ENCODE data around the gene LACTB.

LACTB gene

GRCh38 chr15:63146684-63147083 lies 25.0 kb downstream of the LACTB start:
- Mint-ChIP-seq H3K4me1 (no peaks in the 10 kb centered on the region), H3K4me3 (no peak overlapping the region), H3K36me3 (ENCODE audit: insufficient read depth) (peaks cover 11% of the 10 kb centered on the region), H3K27me3 (no peaks in the 10 kb centered on the region), H3K9me3 (no peaks in the 10 kb centered on the region), H3K27ac (ENCODE audit: low read depth) (no peak overlapping the region)
- ATAC-seq (replicated peaks; ENCODE audit: extremely low read depth, poor library complexity, severe bottlenecking): no peak
- no peak for DNase-seq (ENCODE audit: low spot score in 2 of 2)

- H3K9me3 Mint-ChIP-seq: no peaks in the 10 kb centered on the region
- peaks cover 21% of the 10 kb centered on the region for H3K36me3 Mint-ChIP-seq (ENCODE audit: insufficient read depth)
- no peaks in the 10 kb centered on the region for H3K27me3 Mint-ChIP-seq
- peaks cover 7% of the 10 kb centered on the region for H3K4me1 Mint-ChIP-seq
- DNase-seq (ENCODE audit: low spot score in 2 of 2) (no peak), ATAC-seq (replicated peaks; ENCODE audit: extremely low read depth, poor library complexity, severe bottlenecking) (no peak)
- H3K27ac Mint-ChIP-seq (ENCODE audit: low read depth): no peak overlapping the region
- H3K4me3 Mint-ChIP-seq: no peak overlapping the region
Observed at GRCh38 chr15:63151665-63152064, 30.0 kb downstream of the LACTB start.

- H3K27ac Mint-ChIP-seq (ENCODE audit: low read depth): no peak overlapping the region
- H3K27me3 Mint-ChIP-seq: no peaks in the 10 kb centered on the region
- H3K9me3 Mint-ChIP-seq: no peaks in the 10 kb centered on the region
- peaks cover 7% of the 10 kb centered on the region for H3K4me1 Mint-ChIP-seq
- H3K36me3 Mint-ChIP-seq (ENCODE audit: insufficient read depth): peaks cover 25% of the 10 kb centered on the region
- peak overlapping the region; percentile 98 for H3K4me3 Mint-ChIP-seq
- no peak for DNase-seq (ENCODE audit: low spot score in 2 of 2)
- ATAC-seq (replicated peaks; ENCODE audit: extremely low read depth, poor library complexity, severe bottlenecking): no peak
Observed at GRCh38 chr15:63155486-63155885, 33.8 kb downstream of the LACTB start.

GRCh38 chr15:63156086-63156710 lies 34.5 kb downstream of the LACTB start:
- Mint-ChIP-seq H3K27me3 (no peaks in the 10 kb centered on the region), H3K4me1 (peaks cover 7% of the 10 kb centered on the region), H3K27ac (ENCODE audit: low read depth) (peak overlapping the region; percentile 92), H3K9me3 (no peaks in the 10 kb centered on the region), H3K4me3 (peak overlapping the region; percentile 98), H3K36me3 (ENCODE audit: insufficient read depth) (peaks cover 25% of the 10 kb centered on the region)
- no peak for ATAC-seq (replicated peaks; ENCODE audit: extremely low read depth, poor library complexity, severe bottlenecking)
- no peak for DNase-seq (ENCODE audit: low spot score in 2 of 2)

GRCh38 chr15:63156755-63157117 lies 35.1 kb downstream of the LACTB start:
- Mint-ChIP-seq H3K9me3 (no peaks in the 10 kb centered on the region), H3K4me1 (peaks cover 7% of the 10 kb centered on the region), H3K27me3 (no peaks in the 10 kb centered on the region), H3K4me3 (peak overlapping the region; percentile 98), H3K36me3 (ENCODE audit: insufficient read depth) (peaks cover 22% of the 10 kb centered on the region), H3K27ac (ENCODE audit: low read depth) (peak overlapping the region; percentile 92)
- DNase-seq (ENCODE audit: low spot score in 2 of 2) (no peak), ATAC-seq (replicated peaks; ENCODE audit: extremely low read depth, poor library complexity, severe bottlenecking) (no peak)

GRCh38 chr15:63157118-63157843 lies 35.6 kb downstream of the LACTB start, which contains the start of gene RPS27L:
RPS27L (minus strand) TSS chr15:63157477; CDS start chr15:63157405, 72 bp downstream.
- Mint-ChIP-seq H3K4me3 (peak within 1 kb of the TSS; percentile 98), H3K27me3 (no peaks in the 10 kb centered on the region), H3K27ac (ENCODE audit: low read depth) (peak within 1 kb of the TSS; percentile 92), H3K36me3 (ENCODE audit: insufficient read depth) (peaks cover 22% of the 10 kb centered on the region), H3K9me3 (no peaks in the 10 kb centered on the region), H3K4me1 (peaks cover 7% of the 10 kb centered on the region)
- DNase-seq (ENCODE audit: low spot score in 2 of 2): peak; percentile 73 to 78
- peak; percentile 98 for ATAC-seq (replicated peaks; ENCODE audit: extremely low read depth, poor library complexity, severe bottlenecking)

GRCh38 chr15:63157891-63158431 lies 36.3 kb downstream of the LACTB start:
- Mint-ChIP-seq H3K9me3 (no peaks in the 10 kb centered on the region), H3K27ac (ENCODE audit: low read depth) (peak overlapping the region; percentile 92), H3K4me3 (peak overlapping the region; percentile 98), H3K27me3 (no peaks in the 10 kb centered on the region), H3K4me1 (peaks cover 7% of the 10 kb centered on the region), H3K36me3 (ENCODE audit: insufficient read depth) (peaks cover 16% of the 10 kb centered on the region)
- DNase-seq (ENCODE audit: low spot score in 2 of 2): no peak
- peak; percentile 25 for ATAC-seq (replicated peaks; ENCODE audit: extremely low read depth, poor library complexity, severe bottlenecking)

GRCh38 chr15:63160638-63161037 lies 39.0 kb downstream of the LACTB start:
- peaks cover 15% of the 10 kb centered on the region for H3K36me3 Mint-ChIP-seq (ENCODE audit: insufficient read depth)
- H3K27ac Mint-ChIP-seq (ENCODE audit: low read depth): no peak overlapping the region
- H3K27me3 Mint-ChIP-seq: no peaks in the 10 kb centered on the region
- H3K9me3 Mint-ChIP-seq: no peaks in the 10 kb centered on the region
- no peak overlapping the region for H3K4me3 Mint-ChIP-seq
- H3K4me1 Mint-ChIP-seq: peaks cover 7% of the 10 kb centered on the region
- DNase-seq (ENCODE audit: low spot score in 2 of 2) (no peak), ATAC-seq (replicated peaks; ENCODE audit: extremely low read depth, poor library complexity, severe bottlenecking) (no peak)

- H3K27ac Mint-ChIP-seq (ENCODE audit: low read depth): no peak overlapping the region
- H3K27me3 Mint-ChIP-seq: no peaks in the 10 kb centered on the region
- no peak for ATAC-seq (replicated peaks; ENCODE audit: extremely low read depth, poor library complexity, severe bottlenecking)
- H3K36me3 Mint-ChIP-seq (ENCODE audit: insufficient read depth): peaks cover 5% of the 10 kb centered on the region
- no peak for DNase-seq (ENCODE audit: low spot score in 2 of 2)
- no peaks in the 10 kb centered on the region for H3K9me3 Mint-ChIP-seq
- no peak overlapping the region for H3K4me3 Mint-ChIP-seq
- H3K4me1 Mint-ChIP-seq: peaks cover 5% of the 10 kb centered on the region
Observed at GRCh38 chr15:63163217-63163616, 41.6 kb downstream of the LACTB start.

- Mint-ChIP-seq H3K36me3 (ENCODE audit: insufficient read depth) (peaks cover 3% of the 10 kb centered on the region), H3K9me3 (no peaks in the 10 kb centered on the region), H3K4me1 (peaks cover 5% of the 10 kb centered on the region), H3K4me3 (no peak overlapping the region), H3K27me3 (no peaks in the 10 kb centered on the region), H3K27ac (ENCODE audit: low read depth) (no peak overlapping the region)
- ATAC-seq (replicated peaks; ENCODE audit: extremely low read depth, poor library complexity, severe bottlenecking) (no peak), DNase-seq (ENCODE audit: low spot score in 2 of 2) (no peak)
Observed at GRCh38 chr15:63165166-63165859, 43.7 kb downstream of the LACTB start.

GRCh38 chr15:63166219-63166618 lies 44.6 kb downstream of the LACTB start:
- Mint-ChIP-seq H3K27me3 (no peaks in the 10 kb centered on the region), H3K36me3 (ENCODE audit: insufficient read depth) (peaks cover 3% of the 10 kb centered on the region), H3K27ac (ENCODE audit: low read depth) (no peak overlapping the region), H3K4me3 (no peak overlapping the region), H3K9me3 (no peaks in the 10 kb centered on the region), H3K4me1 (peaks cover 5% of the 10 kb centered on the region)
- DNase-seq (ENCODE audit: low spot score in 2 of 2) (no peak), ATAC-seq (replicated peaks; ENCODE audit: extremely low read depth, poor library complexity, severe bottlenecking) (no peak)

GRCh38 chr15:63169788-63170187 lies 48.1 kb downstream of the LACTB start:
- H3K9me3 Mint-ChIP-seq: no peaks in the 10 kb centered on the region
- H3K36me3 Mint-ChIP-seq (ENCODE audit: insufficient read depth): peaks cover 2% of the 10 kb centered on the region
- no peak overlapping the region for H3K4me3 Mint-ChIP-seq

More at GRCh38 chr15:63169788-63170187, 48.1 kb downstream of the LACTB start:
- no peak for DNase-seq (ENCODE audit: low spot score in 2 of 2)
- Mint-ChIP-seq H3K4me1 (peaks cover 5% of the 10 kb centered on the region), H3K27me3 (no peaks in the 10 kb centered on the region), H3K27ac (ENCODE audit: low read depth) (no peak overlapping the region)
- ATAC-seq (replicated peaks; ENCODE audit: extremely low read depth, poor library complexity, severe bottlenecking): no peak
